B cell (primary cell): ENCODE data around the gene ANK2.

ENCODE experiments used
- CTCF ChIP-seq: fragments of 200-600 bp; IDR thresholded peaks from one replicate; pipeline ENCODE4 v1.8.0; 2022; ENCODE audit warnings: antibody characterized with exemption, mild to moderate bottlenecking
- EZH2 ChIP-seq: IDR thresholded peaks from 2 replicates; pipeline ENCODE4 v1.6.1; 2012; ENCODE audit warnings: borderline replicate concordance, low read depth, mild to moderate bottlenecking, moderate library complexity, low read length; ENCODE audit not compliant: insufficient read depth, poor library complexity, severe bottlenecking

GRCh38 chr4:113059449-113060182 is 10.2 kb downstream of the ANK2 start:
- no peak for TF ChIP-seq CTCF
- no peak for TF ChIP-seq EZH2
